HUES64 (cell line): ENCODE data around the gene GOLGA8M.
"Not testable (repeated sequence)": the region's sequence is repeated elsewhere in the genome, so short reads cannot be mapped to it uniquely, and the experiment has no call there.

Source experiments
- H3K27ac ChIP-seq: 2 replicates; pipeline ENCODE4 v1.7.0; 2013; ENCODE audit warnings: low read depth, low read length, inconsistent platforms
- H3K27me3 ChIP-seq: 2 replicates; pipeline ENCODE4 v1.6.1; 2013; ENCODE audit warnings: mild to moderate bottlenecking, low read length; ENCODE audit not compliant: insufficient read depth
- H3K36me3 ChIP-seq: 2 replicates; pipeline ENCODE4 v1.6.1; 2013; ENCODE audit warnings: mild to moderate bottlenecking, low read length; ENCODE audit not compliant: insufficient read depth
- H3K4me1 ChIP-seq: 2 replicates; pipeline ENCODE4 v1.6.1; 2013; ENCODE audit warnings: mild to moderate bottlenecking, low read length, moderate library complexity; ENCODE audit not compliant: insufficient read depth
- H3K4me3 ChIP-seq: 2 replicates; pipeline ENCODE4 v1.5.1; 2013; ENCODE audit warnings: mild to moderate bottlenecking, low read length, moderate library complexity
- H3K9ac ChIP-seq: 2 replicates; pipeline ENCODE4 v1.6.1; 2013; ENCODE audit warnings: mild to moderate bottlenecking, low read depth, low read length
- H3K9me3 ChIP-seq: 2 replicates; pipeline ENCODE4 v1.6.1; 2013; ENCODE audit warnings: low read depth, low read length; ENCODE audit not compliant: insufficient read depth
- WGBS: fragments of 150-250, 120-280 bp; methylation state at CpG from one replicate; pipeline ENCODE4 v1.1.7; 2013; ENCODE audit warnings: missing lambda C conversion rate; 5-methylcytosine and 5-hydroxymethylcytosine counted together

GOLGA8M gene

GRCh38 chr15:28656018-28656360, 56.2 kb downstream of the GOLGA8M start:
- H3K27me3 ChIP-seq, H3K4me1 ChIP-seq, H3K4me3 ChIP-seq, H3K9me3 ChIP-seq, H3K36me3 ChIP-seq, H3K27ac ChIP-seq, H3K9ac ChIP-seq: not testable (repeated sequence)
- no CpG with 5 or more reads among the region's 4 CpGs for WGBS

GRCh38 chr15:28655329-28656017, 56.7 kb downstream of the GOLGA8M start:
- not testable (repeated sequence) for H3K27ac ChIP-seq, H3K36me3 ChIP-seq, H3K4me3 ChIP-seq, H3K9me3 ChIP-seq, H3K27me3 ChIP-seq, H3K9ac ChIP-seq, H3K4me1 ChIP-seq
- 96% methylated on average over 17 of the region's 30 CpGs for WGBS

GRCh38 chr15:28654194-28654593, 58.0 kb downstream of the GOLGA8M start:
- no CpG with 5 or more reads among the region's 11 CpGs for WGBS
- not testable (repeated sequence) for H3K4me3 ChIP-seq

GRCh38 chr15:28652538-28652937, 59.7 kb downstream of the GOLGA8M start:
- 95% methylated on average over 8 of the region's 10 CpGs for WGBS
- not testable (repeated sequence) for H3K9me3 ChIP-seq, H3K9ac ChIP-seq

More at GRCh38 chr15:28654194-28654593, 58.0 kb downstream of the GOLGA8M start:
- H3K4me1 ChIP-seq, H3K9ac ChIP-seq, H3K9me3 ChIP-seq, H3K27me3 ChIP-seq, H3K36me3 ChIP-seq, H3K27ac ChIP-seq: not testable (repeated sequence)

More at GRCh38 chr15:28652538-28652937, 59.7 kb downstream of the GOLGA8M start:
- not testable (repeated sequence) for H3K4me3 ChIP-seq, H3K4me1 ChIP-seq, H3K27ac ChIP-seq, H3K27me3 ChIP-seq, H3K36me3 ChIP-seq
